GM12873 (cell line): Measurements from ENCODE around the gene SLC8A1.

Experiments
- CTCF ChIP-seq: IDR thresholded peaks from 2 replicates; pipeline ENCODE4 v1.5.1; 2012; ENCODE audit warnings: low read depth, mild to moderate bottlenecking, moderate library complexity, low read length, control low read depth; ENCODE audit not compliant: insufficient read depth; ENCODE audit errors: missing control alignments

The SLC8A1 gene

GRCh38 chr2:40448476-40449079 lies 3.3 kb downstream of the SLC8A1 start:
- TF ChIP-seq CTCF, result peak; percentile 41

DNA sequence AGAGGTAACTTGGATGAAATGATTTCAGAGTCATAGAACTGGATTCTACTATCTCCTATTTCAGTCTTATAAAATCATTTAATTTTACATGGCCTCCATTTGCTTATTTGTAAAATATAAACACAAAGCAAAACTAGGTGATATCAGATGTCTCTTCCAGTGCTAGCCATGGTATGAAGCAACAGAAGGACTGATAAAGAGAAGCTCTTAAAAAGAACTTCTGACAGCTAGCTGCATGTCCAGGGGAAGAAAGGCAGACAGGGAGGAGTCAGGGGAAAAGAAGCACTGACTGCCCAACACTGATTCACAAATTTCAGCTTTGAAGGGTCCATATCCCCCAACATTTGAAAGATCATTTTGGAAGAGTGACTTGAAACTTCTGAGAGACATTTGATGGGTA lies 6.4 kb downstream of the SLC8A1 start:
- TF ChIP-seq CTCF, result no peak

GRCh38 chr2:40440835-40441234 lies 11.1 kb downstream of the SLC8A1 start:
- no peak for TF ChIP-seq CTCF

GRCh38 chr2:40439473-40439872 lies 12.4 kb downstream of the SLC8A1 start:
- TF ChIP-seq CTCF, result no peak

DNA sequence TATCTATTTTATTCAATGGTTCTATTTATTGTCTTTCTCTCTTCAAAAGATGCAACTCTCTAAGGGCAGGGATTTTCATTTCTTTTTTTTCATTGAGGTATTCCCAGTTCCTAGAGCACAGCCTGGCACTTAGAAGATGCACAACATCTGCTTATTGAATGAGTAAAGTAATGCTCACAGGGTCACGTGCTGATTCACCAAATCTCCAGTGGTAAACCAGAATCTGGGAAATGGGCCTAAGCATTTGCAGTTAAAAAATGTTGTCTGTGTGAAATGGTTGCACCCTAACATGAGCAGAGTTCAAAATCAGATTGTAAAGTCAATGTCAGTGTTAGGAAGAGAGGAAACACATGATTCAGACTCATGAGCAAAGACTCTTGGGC lies 15.8 kb downstream of the SLC8A1 start:
- TF ChIP-seq CTCF, result no peak

DNA sequence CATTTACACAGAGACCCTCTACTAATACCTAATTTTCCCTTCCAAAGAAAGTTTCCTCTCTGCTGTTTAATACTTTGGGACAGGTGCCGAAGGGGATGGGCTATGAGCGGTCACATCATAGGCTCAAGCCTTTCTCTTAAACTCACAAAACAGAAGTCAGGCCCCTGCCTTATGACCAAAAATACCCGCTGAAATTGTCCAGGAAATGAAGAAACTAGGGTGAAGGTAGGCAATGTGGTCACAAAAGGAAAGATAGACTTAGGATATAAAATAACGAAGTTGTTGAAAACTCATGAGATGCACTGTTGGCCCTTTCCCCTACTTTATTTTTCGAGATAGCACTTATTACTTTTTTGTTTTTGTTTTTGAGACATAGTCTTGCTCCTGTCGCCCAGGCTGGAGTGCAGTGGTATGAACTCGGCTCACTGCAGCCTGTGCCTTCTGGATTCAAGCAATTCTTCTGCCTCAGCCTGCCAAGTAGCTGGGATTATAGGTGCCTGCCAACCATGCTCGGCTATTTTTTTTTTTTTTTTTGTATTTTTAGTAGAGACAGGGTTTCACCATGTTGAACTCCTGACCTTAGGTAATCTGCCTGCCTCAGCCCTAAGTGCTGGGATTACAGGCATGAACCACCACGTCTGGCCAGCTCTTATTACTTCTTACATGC lies 16.3 kb downstream of the SLC8A1 start:
- TF ChIP-seq CTCF, result no peak

DNA sequence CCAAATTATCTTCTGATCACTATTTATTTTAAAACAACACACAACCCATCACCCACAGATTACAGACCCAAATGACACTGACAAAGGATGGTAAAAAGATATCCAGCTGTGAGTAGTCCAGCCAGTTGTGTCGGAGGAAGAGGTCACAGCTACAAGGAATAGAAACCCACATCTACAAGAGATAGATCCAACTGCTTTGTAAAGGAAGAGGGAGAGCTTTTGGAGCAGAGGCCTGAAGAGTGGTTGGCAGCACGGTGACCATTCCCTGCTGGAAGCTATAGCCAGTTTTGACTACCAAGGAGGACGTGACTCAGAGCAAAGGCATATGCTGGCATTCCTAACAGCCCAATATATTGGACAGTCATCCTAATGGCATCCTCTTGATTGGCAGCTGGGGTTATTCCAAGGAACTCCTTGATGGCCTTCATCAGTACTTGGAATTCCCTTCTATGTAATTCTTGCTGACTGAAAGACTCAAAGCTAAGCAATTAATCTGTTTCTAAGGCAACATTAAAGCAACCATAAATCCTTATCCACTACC lies 17.1 kb downstream of the SLC8A1 start:
- no peak for TF ChIP-seq CTCF
